CD4-positive, alpha-beta T cell treated with Interleukin-15 for 1 hour (primary cell): ENCODE data around the gene IGSF3.

ENCODE experiments used
- DNase-seq: peaks from one replicate; pipeline ENCODE4 v3.0.0-alpha.2; 2020

The IGSF3 gene

DNA sequence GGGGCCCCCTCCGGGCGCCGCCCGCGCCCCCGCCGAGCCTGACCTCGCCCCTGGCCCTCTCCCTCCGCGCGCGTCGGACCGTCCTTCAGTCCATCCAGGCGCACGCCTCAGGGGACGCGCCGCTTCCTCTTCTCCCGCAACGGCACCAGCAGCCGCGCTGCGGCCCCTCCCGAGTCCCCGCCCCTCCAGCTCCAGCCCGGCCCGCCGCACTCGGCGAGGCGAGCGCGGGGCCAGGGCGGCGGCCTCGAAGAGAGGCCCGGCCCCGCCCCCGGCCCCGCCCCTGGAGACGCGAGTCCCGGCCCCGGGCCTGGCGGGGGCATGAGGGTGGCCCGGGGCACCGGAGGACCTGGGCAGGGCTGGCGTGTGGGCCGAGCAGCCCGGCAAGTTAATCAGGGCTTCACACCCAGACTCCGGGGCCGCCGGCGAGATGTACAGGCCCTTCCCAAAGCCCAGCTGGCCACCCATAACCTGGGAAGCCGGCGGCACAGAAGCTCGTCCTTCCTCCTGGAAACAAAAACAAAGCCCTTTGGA lies at the start of gene IGSF3:
Gene IGSF3, minus strand, starts transcription at position 159 of the 531 bp plus-strand sequence. CDS start 1,407 bp downstream, outside the sequence.
- DNase-seq, result peak; percentile 59

DNA sequence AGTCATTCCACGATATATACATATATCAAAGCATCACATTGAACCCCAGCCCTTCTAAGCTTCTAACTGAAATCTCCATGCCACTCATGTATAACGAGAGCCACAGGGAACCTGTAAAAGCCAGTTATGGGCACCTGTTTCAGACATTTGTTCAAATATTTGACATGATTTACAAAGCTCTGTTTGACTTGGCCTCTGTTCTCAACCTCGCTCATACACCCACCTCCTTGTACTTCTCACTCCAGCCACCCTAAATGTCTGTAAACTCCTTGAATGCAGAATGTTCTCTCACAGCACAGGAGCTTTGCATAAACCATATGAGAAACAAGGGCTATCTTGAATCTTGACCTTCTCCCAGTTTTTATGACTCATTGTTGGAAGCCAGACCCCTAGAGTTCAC lies 49.8 kb upstream of the IGSF3 start:
- no peak for DNase-seq

DNA sequence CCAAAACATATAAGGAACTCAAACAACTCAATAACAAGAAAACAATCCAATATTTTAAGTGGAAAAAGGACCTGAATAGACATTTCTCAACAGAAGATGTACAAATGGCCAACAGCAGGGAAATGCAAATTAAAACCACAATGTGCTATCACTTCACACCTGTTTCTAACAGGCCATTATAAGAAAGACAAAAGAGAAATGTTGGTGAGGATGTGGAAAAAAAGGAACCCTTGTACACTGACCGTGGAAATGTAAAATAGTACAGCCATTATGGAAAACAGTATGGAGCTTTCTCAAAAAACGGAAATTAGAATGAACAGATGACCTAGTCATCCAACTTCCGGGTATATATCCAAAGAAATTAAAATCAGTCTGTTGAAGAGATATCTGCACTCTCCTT lies 48.9 kb upstream of the IGSF3 start:
- DNase-seq, result no peak

DNA sequence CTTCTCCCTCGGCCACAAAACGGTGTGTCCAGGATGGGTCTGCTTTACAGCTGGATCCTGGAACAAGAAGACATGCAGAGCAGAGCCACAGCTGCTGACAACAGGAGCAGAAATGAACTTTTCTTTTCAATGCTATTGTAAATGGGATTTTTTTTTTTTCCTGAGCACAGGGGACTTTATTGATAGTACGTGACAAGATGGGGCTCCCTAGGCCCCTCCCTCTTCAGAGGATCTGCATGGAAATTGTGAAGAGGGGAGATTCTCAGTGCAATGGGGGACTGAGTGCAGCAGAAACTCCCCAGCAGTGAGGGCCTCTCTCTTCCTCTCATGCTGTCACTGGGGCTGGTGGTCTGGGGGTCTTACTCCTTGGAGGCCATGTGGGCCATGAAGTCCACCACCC lies 45.9 kb upstream of the IGSF3 start:
- no peak for DNase-seq

DNA sequence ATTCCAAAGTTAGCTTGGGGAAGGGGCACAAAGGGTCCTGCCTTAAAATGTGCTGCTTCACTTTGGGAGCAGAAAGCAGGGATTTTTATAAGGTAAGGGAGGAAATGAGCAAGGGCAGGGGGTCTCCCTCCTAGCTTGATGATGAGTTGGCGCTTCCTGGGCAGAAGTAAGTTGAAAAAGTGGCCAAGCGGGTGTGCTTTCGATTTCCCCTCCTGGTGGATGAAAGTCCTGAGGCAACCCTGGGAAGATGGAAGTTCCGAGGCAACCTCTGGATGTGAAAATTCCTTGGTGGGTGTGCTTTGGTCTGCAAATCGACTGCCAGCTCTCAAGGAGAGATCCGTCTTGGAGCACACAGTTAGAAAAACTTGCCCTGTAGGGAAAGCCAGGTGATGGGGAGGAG lies 45.0 kb upstream of the IGSF3 start:
- no peak for DNase-seq

DNA sequence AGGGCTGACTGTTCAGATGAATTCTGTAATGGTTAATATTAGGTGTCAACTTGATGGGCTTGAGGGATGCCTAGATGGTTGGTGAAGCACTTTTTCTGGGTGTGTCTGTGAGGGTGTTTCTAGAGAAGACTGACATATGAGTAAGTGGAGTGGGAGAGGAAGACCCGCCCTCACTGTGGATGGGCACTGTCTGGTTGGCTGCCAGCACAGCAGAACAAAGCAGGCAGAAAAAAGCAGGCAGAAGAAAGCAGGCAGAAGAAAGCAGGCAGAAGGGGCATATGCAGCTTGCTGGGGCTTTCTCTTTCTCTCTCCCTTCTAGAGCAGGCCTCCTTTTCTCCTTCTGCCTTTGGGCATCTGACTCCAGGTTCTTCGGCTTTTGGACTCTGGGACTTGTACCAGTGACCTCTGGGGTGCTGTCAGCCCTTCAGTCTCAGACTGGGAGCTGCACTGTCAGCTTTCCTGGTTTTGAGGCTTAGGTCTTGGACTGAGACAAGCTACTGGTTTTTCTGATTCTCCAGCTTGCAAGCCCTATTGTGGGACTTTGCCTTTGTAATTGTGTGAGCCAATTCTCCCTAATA lies 43.8 kb upstream of the IGSF3 start:
- DNase-seq, result no peak

DNA sequence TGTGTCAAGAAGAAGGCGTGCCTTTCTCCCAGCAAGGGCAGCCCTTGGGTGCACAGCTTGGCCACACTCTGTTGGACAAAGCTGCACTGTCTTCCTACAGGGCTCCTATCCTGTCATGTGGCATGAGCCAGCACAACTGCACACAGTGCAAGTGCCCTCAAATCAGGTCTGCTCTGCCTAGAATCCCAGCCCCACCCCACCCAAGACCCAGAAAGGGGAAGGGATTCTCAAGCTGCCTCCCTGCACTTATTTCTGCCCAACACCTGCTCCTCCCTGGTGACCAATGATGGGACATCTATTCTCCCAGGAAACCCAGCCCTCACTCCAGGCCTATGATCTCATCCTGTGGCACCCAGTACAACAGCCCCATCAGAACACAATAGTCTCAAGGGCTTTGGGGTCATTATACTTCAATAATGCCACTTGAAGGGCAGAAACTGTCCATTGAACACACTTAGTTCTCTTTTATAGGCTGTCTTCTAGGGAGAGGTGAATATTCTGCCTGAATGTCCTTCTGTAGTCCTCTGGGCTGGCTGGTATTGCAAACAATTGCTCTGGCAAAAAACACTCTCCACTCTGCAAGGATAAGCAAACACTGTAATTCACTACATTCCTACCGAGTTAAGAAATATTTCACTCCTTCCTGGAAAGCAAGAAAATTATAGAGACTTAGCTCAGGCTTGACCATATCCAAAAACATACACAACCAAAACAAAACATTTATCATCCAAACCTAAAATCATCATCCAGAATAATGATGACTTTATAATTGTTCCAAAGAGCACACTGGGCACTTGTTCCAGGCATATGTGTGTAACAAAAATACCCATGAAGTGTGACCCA lies 43.1 kb upstream of the IGSF3 start:
- DNase-seq, result no peak

DNA sequence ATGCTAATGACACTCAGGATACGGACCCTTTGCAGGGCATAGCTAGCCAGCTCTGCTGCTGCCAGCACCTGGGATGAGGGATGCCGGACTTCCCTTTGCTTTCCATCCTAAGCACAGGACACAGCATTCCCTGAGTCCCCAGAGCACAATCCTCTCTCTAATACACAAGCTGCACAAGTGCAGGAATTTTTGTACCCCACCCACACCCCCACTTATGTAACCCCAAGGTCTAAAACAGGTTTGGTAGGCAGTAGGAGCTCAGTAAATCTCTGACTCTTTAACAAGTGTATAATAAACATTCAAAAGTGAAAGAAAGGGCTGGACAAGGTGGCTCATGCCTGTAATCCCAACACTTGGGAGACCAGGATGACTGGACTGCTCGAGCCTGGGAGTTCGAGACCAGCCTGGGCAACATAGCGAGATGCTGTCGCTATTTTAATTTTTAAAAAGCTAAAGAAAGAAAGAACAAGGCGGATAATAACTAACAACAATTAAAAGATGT lies 42.2 kb upstream of the IGSF3 start:
- DNase-seq, result no peak

DNA sequence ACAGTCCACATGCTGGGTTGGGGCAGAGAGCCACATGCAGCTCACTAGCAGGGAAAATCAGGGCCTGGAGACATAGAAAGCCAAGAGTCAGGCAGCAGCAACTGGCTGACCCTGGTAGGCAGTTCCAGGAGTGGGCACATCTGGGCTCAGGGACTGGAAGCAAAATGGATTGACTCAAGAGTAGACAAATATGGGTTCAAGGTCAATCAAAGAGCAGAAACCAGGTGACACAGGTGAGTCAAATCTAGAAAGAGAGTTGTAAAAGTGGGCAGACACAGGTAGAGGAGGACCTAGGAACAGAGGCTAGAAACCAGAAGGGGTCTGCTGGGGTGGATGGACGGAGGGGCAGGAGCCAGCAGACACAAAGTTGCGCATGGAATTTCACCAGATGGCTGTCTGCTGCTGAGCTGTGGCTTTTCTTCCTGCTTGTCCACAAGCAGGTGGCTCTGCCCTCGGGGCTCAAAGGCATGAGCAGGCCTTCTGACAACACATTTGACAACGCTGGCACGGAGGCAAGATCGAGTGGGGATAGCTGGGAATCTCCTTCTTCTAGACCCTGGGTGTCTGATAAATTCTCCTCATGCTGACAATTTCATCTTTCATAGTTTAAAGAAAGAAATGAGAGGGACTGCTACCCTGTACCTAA lies 40.8 kb upstream of the IGSF3 start:
- DNase-seq, result no peak

DNA sequence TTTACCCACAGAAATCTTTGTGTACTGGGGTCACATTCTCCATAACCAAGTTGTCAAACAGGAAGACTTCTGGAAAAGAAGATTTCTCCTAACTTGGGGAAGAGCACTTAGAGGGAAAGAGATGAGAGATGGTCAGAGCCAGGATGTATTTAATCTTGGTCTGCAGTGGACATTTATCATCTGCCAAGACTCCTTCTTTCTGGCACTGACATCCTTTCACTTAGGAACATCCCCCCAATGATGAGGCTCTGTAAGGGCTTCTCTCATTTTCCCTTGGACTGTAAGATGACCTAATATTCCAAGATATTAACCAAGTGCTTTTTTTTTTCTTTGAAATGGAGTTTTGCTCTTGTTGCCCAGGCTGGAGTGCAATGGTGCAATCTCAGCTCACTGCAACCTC lies 39.3 kb upstream of the IGSF3 start:
- no peak for DNase-seq

DNA sequence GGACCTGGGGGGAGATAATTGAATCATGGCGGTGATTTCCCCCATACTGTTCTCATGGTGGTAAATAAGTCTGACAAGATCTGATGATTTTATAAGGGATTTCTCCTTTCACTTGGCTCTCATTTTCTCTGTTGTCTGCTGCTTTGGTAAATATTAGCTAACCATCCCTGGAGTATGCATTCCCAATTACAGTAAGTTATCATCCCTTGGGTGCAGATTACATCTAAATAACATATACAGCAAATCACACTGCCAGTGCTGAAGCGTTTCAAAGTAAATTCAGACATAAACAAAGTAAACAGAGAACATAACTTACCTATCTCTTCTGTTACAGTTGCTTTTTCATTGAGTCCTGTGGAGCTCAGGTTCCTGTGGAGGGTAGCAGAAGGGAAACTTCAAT lies 38.6 kb upstream of the IGSF3 start:
- no peak for DNase-seq

DNA sequence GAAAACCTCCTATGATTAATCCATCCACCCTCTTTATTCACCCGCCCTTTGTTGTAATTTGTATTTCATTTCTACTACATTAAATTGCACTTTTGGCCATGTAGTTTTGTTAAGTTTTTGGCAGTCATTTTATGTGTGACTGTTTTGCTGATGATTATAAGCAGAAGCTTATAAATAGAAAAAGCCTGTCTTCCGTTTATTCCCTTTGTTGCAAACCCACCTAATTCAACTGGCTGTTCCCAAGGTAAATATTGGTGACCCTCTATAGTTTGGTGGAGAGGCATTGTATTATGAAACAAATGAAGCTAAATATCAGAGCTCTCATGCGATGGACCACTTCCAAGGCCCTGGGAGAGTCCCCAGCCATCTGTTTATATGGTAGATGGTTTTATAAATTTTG lies 36.7 kb upstream of the IGSF3 start:
- no peak for DNase-seq

DNA sequence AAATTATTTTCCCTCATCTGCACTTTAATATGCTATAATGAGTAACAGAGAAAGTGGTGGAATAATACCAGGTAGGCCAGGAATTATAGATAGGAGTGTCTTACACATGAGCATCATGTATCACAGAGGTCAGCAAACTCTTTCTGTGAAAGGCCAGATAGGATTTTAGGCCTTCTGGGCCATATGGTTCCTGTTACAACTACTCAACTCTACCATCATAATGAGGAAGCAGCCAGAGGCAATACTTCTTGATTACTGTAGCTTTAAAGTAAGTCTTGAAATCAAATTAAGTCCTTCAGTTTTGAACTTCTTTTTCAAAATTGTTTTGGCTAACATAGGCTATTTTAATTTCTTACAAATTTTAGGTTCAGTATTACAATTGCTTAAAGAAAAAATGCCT lies 32.1 kb upstream of the IGSF3 start:
- no peak for DNase-seq

DNA sequence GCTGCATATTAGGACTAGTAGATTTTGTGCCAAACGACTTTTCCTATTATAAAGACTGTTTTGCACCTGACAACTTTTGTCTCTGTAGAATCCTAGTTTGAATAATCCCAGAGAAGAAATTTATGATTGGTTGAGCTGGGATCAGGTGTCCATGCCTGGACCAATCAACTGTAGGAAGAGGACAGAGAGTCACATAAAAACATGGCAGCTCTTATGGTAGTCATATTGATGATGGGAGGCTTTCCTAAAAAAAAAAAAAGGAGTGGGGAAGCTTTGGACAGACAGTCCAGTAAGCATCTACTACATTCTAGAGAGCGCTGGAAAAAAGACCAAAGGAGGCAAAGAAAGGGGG lies 30.7 kb upstream of the IGSF3 start:
- no peak for DNase-seq

DNA sequence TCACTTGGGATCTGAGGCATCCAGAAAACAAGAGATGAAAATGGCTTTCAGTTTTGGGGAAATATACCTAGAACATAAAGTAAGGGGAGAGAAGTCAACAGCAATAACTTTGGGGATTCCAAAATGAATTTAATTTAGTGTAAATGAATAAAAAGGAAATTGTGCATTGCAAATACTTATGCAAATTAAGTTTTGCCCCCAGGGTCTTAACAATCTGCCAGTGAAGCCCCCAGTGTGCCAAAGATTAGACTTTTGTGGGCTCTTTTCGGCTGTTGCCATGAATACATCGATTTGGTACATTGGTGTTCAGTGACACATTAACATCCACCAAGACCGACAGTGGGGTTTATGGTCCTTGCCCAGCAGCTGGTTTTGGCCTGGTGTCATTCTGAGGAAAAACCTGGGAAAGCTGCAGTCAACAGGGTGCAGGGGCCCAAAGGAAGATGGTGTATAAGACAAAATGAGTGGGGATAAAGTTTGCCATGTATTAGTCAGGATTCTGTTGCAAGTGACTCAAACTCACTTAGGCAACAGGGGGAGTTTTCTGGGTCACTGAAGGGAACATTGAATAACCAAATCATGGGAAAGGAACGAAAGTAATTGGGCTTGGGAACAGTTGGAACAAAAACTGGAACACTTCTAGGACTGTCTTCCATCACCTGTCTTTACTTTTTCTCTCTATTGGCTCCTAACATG lies 30.2 kb upstream of the IGSF3 start:
- no peak for DNase-seq

DNA sequence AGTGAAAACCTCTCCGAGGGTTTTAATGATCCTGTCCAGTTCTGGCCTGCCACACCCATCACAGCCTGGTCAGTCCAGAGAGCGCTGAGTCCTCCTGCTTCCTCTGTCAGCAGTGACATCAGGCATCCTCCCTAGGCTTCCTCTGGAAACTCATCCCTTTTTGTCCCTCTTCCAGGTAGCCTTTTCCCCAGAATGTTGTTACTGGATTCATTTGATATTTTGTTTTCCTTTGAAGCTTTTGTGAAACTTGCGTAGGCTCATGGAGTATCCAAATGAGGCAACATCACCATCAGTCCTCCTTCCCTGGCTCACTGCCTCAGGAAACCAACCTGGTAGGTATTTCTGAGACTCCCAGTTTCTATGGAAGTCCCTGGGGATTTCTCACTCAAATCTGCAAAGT lies 27.0 kb upstream of the IGSF3 start:
- no peak for DNase-seq

DNA sequence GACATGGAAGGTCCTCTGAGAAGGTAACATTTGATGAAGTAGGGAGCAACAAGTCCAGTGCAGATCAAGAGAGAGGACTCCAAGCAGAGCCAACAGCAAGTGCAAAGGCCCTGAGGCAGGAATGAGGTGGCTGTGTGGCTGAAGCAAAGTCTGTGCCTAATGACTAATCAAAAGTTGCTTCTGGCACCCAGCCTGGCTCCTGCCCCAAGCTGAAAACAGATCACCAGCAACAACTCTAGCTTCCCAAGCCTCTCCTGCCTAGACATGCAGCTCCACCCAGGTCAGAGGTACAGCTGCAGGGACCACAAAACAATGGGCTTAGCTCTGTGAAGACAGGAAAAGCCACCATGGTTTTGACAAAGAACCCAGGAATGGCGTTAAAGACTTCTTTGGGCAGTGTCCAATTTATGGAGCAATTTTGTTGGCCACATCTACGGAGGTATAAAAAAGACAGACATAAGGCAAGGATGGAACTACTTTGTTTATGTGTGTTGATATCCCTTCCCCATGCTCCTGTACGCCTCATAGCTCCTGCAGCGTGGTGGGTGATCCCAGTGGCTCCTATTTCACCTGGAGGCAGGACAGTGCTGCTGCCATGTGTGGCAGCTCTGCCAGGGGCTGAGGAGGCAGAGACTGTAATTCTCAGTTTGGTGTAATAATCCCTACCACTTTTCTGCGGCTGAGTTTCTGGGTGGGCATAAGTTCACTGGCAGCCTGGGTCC lies 26.4 kb upstream of the IGSF3 start:
- no peak for DNase-seq

DNA sequence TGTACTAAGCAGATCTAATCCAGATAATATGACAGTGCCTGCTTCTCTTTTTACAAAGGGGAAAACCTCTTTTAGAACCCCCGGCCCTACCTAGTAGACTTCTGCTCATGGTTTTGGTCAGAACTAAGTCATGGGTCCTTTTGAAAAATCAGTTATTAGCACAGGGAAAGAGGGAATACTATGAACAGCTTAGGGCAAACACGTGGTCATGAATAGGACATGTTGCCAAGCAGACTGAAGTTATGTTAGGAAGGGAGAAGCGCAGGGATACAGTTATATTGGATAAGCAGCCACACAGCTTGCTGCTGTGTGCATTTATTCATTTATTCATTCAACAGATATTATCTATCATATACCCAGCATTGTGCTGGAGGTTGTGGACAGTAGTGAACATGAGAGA lies 25.3 kb upstream of the IGSF3 start:
- DNase-seq, result no peak

DNA sequence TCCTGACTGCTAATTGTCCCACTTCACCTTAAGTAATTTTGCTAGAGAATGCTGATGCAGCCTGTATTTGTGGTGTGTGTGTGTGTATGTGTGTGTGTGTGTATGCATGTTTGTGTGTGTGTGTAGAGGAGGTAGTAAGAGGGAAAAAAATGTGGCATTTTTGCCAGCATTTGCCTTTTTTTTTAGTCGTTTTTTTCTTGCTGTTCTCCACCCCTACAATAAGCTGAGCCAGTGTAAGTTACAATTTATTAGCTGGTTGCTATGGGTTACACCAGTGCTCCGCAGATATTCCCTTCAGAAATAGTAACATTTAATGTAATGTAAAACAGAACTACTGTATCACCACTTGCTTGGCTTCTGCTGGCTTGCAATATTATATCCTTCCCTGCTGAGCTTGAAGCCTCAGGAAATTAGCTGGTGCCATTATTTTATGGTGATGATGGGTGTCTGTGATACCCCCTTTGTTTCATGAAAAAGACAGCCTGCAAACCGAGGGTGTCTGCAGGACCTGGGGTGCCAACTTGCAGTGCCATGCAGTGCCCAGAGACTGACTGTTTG lies 23.4 kb upstream of the IGSF3 start:
- DNase-seq, result no peak

DNA sequence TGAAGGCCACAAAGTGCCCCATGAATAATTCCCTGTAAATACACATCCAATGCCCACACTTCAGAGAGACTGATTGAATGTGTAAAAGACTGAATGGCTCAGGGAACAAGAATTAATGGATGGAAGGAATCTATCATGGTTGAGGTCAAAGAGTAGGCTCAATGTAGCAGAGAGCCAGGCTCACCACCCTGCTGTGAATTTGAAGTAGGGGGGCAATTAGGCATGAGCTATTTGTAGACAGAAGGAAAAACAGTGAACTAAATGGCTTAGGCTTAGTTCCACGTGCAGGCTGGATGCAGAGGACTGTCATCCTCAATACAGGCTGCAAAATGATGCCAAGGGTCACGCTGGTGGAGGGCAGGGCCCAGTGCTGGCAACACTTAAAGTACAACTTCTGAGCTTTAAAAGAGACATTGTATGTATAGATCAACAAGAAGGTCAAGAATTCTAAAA lies 22.9 kb upstream of the IGSF3 start:
- no peak for DNase-seq

DNA sequence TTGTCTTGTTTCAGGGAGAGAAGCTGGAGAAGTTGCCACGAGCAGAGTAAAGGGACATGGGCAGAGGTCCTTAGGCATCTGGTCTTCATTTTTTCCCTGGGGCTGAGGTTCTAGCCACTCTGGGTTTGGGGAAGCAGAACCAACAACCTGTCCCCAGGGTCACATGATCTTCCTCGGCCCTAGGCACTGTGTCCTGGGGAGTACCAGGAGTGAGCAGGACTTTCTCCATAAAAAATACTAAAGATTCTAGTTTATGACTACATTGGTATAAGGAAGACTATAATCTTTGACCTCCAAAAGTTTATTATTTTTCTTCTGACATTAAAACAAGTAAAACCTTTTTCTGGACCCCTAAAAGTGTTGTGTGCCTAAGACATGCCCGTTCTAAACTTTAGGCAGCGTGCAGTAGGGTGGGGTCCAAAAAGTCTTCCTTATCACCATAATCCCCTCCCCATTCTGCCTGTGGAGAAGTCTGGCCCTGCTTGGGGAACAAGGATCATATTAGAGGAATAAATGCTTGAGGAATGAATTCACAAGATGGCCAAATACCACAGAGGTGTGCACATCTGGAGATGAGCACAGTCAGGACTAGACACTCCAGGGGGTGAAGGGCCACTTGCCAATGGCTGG lies 19.3 kb upstream of the IGSF3 start:
- no peak for DNase-seq

DNA sequence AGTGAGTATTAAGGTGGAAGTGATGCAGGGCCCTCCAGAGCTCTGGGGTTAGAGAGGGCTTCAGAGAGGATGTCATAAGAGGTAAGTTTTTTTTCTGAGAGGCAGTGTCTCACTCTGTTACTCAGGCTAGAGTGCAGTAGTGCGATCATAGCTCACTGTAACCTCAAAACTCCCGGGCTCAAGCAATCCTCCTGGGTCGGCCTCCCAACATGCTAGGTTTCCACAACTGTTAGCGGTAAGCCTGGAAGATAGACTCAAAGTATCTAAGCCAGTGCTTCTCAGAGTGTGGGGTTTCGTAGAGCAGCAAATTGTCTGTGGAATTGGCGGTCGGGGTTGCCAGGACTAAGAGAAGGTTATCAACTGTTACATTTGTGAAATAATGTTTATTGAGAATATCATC lies 18.6 kb upstream of the IGSF3 start:
- no peak for DNase-seq
